HEK293 (cell line): ENCODE measurements around the gene PADI3.

Experiments used
- CTCF ChIP-seq: fragments of 450-650 bp; formaldehyde crosslinking; IDR thresholded peaks from 2 replicates; pipeline ENCODE4 v1.5.1; 2016; ENCODE audit warnings: missing biosample characterization, missing genetic modification characterization
- HOXD13 ChIP-seq: sonication (generic); formaldehyde crosslinking; IDR thresholded peaks from 2 replicates; pipeline ENCODE4 v1.8.0; 2022; ENCODE audit warnings: missing genetic modification reagents, borderline replicate concordance
- YY1 ChIP-seq: fragments of 450-650 bp; formaldehyde crosslinking; IDR thresholded peaks from 2 replicates; pipeline ENCODE4 v1.5.1; 2018; ENCODE audit warnings: missing biosample characterization, missing genetic modification characterization
- ZBTB48 ChIP-seq: fragments of 450-650 bp; formaldehyde crosslinking; IDR thresholded peaks from 2 replicates; pipeline ENCODE4 v1.5.1; 2016; ENCODE audit warnings: missing biosample characterization, missing genetic modification characterization
- ZNF18 ChIP-seq: fragments of 450-650 bp; formaldehyde crosslinking; IDR thresholded peaks from 2 replicates; pipeline ENCODE4 v1.5.1; 2016; ENCODE audit warnings: missing biosample characterization, missing genetic modification characterization
- ZNF239 ChIP-seq: fragments of 450-650 bp; formaldehyde crosslinking; IDR thresholded peaks from 2 replicates; pipeline ENCODE4 v1.5.1; 2016; ENCODE audit warnings: missing biosample characterization, missing genetic modification characterization
- TF ChIP-seq, protein P1 (sequence below): fragments of 450-650 bp; formaldehyde crosslinking; IDR thresholded peaks from 2 replicates; pipeline ENCODE4 v1.5.1; 2016; ENCODE audit warnings: missing biosample characterization, missing genetic modification characterization

DNA sequence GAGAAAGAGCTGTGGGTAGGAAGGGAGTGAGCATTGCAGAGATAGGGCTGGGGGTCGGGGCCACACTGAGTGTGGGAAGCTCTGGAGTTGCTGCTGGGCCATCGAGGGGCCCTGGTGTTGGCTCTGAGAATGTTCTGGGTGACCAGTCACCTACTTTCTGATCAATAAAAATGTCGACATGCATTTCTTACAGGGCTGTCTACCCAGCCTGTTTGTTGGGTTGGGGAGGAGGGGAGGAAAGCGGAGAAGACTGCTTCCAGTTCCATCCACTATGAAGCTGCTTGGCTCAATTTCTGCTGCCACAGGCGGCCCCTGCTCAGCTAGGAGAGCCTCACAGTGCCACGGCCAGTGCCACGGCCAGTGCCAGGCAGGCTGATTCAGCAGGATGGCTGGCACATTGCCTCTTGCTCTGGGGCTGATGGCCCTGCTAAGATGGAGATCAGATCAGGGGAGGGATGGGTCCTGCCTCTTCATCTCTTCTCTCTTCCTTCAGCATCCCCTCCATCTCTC, 3.0 kb upstream of the PADI3 start:
- no peak for TF ChIP-seq CTCF
- TF ChIP-seq YY1 (tag by site-specific recombination): no peak
- TF ChIP-seq, protein P1, sequence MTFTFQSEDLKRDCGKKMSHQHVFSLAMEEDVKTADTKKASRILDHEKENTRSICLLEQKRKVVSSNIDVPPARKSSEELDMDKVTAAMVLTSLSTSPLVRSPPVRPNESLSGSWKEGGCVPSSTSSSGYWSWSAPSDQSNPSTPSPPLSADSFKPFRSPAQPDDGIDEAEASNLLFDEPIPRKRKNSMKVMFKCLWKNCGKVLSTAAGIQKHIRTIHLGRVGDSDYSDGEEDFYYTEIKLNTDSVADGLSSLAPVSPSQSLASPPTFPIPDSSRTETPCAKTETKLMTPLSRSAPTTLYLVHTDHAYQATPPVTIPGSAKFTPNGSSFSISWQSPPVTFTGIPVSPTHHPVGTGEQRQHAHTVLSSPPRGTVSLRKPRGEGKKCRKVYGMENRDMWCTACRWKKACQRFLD (tag by site-specific recombination): no peak
- no peak for TF ChIP-seq HOXD13 (CRISPR knock-in tag)
- no peak for TF ChIP-seq ZNF18 (tag by site-specific recombination)
- no peak for TF ChIP-seq ZNF239 (tag by site-specific recombination)
- TF ChIP-seq ZBTB48 (tag by site-specific recombination): no peak
